Dendritic cell treated with granulocyte-macrophage colony-stimulating factor and Interleukin-4, amounts not matched to agents 40 ng/mL and 50 ng/mL, for 4 days (primary cell): ENCODE measurements around the gene DNAH14.
"Not testable (repeated sequence)": the region's sequence is repeated elsewhere in the genome, so short reads cannot be mapped to it uniquely, and the experiment has no call there.

Source experiments
- H3K27ac Mint-ChIP-seq: one replicate; pipeline ENCODE4 v1.8.0; 2022; ENCODE audit warnings: mild to moderate bottlenecking, mixed read lengths
- H3K27me3 Mint-ChIP-seq: one replicate; pipeline ENCODE4 v1.8.0; 2022; ENCODE audit warnings: mild to moderate bottlenecking, mixed read lengths
- H3K36me3 Mint-ChIP-seq: one replicate; pipeline ENCODE4 v1.8.0; 2022; ENCODE audit warnings: low read depth, mixed read lengths
- H3K4me1 Mint-ChIP-seq: one replicate; pipeline ENCODE4 v1.8.0; 2022; ENCODE audit warnings: low read depth, mixed read lengths
- H3K4me3 Mint-ChIP-seq: one replicate; pipeline ENCODE4 v1.8.0; 2022; ENCODE audit warnings: mild to moderate bottlenecking, moderate library complexity, mixed read lengths
- H3K9me3 Mint-ChIP-seq: one replicate; pipeline ENCODE4 v1.8.0; 2022; ENCODE audit warnings: mixed read lengths
- intact Hi-C: fragments of 100-400 bp; cut with micrococcal nuclease; formaldehyde crosslinking; loops from one replicate; pipeline ENCODE4 v1.15.0; 2022

DNAH14 gene

GRCh38 chr1:224995602-224996001 is 66.1 kb downstream of the DNAH14 start:
- H3K36me3 Mint-ChIP-seq, result no peaks in the 10 kb centered on the region
- no peak overlapping the region for H3K4me3 Mint-ChIP-seq
- peaks cover 44% of the 10 kb centered on the region for H3K9me3 Mint-ChIP-seq
- intact Hi-C loops, result no loop called here
- no peaks in the 10 kb centered on the region for H3K27me3 Mint-ChIP-seq
- no peak overlapping the region for H3K27ac Mint-ChIP-seq
- H3K4me1 Mint-ChIP-seq, result no peaks in the 10 kb centered on the region

- Mint-ChIP-seq H3K36me3 (no peaks in the 10 kb centered on the region), H3K27ac (no peak overlapping the region), H3K9me3 (peaks cover 51% of the 10 kb centered on the region), H3K4me3 (no peak overlapping the region), H3K27me3 (no peaks in the 10 kb centered on the region), H3K4me1 (no peaks in the 10 kb centered on the region)
- intact Hi-C loops, result no loop called here
Measured at GRCh38 chr1:224996266-224996665, 66.8 kb downstream of the DNAH14 start.

GRCh38 chr1:224998185-224998584 is 68.7 kb downstream of the DNAH14 start:
- intact Hi-C loops, result no loop called here
- H3K9me3 Mint-ChIP-seq, result peaks cover 47% of the 10 kb centered on the region
- no peak overlapping the region for H3K27ac Mint-ChIP-seq
- no peaks in the 10 kb centered on the region for H3K27me3 Mint-ChIP-seq
- no peaks in the 10 kb centered on the region for H3K4me1 Mint-ChIP-seq
- H3K4me3 Mint-ChIP-seq, result no peak overlapping the region
- H3K36me3 Mint-ChIP-seq, result no peaks in the 10 kb centered on the region

- intact Hi-C loops, result no loop called here
- no peaks in the 10 kb centered on the region for H3K27me3 Mint-ChIP-seq
- H3K27ac Mint-ChIP-seq, result no peak overlapping the region
- H3K9me3 Mint-ChIP-seq, result peaks cover 35% of the 10 kb centered on the region
- no peak overlapping the region for H3K4me3 Mint-ChIP-seq
- no peaks in the 10 kb centered on the region for H3K4me1 Mint-ChIP-seq
- H3K36me3 Mint-ChIP-seq, result no peaks in the 10 kb centered on the region
Measured at GRCh38 chr1:225004396-225004795, 74.9 kb downstream of the DNAH14 start.

GRCh38 chr1:225006352-225006751 is 76.9 kb downstream of the DNAH14 start:
- intact Hi-C loops, H3K27me3 Mint-ChIP-seq: not testable (repeated sequence)

GRCh38 chr1:225008050-225008449 is 78.6 kb downstream of the DNAH14 start:
- H3K4me3 Mint-ChIP-seq, H3K36me3 Mint-ChIP-seq, intact Hi-C loops, H3K4me1 Mint-ChIP-seq, H3K27ac Mint-ChIP-seq, H3K27me3 Mint-ChIP-seq: not testable (repeated sequence)
- peaks cover 43% of the 10 kb centered on the region for H3K9me3 Mint-ChIP-seq

More at GRCh38 chr1:225006352-225006751, 76.9 kb downstream of the DNAH14 start:
- H3K27ac Mint-ChIP-seq, H3K4me3 Mint-ChIP-seq, H3K4me1 Mint-ChIP-seq, H3K36me3 Mint-ChIP-seq: not testable (repeated sequence)
- peaks cover 27% of the 10 kb centered on the region for H3K9me3 Mint-ChIP-seq

- intact Hi-C loops, result no loop called here
- H3K27ac Mint-ChIP-seq, result no peak overlapping the region
- no peaks in the 10 kb centered on the region for H3K36me3 Mint-ChIP-seq
- no peaks in the 10 kb centered on the region for H3K27me3 Mint-ChIP-seq
- H3K9me3 Mint-ChIP-seq, result peaks cover 52% of the 10 kb centered on the region
- no peaks in the 10 kb centered on the region for H3K4me1 Mint-ChIP-seq
- H3K4me3 Mint-ChIP-seq, result no peak overlapping the region
Measured at GRCh38 chr1:225021037-225021436, 91.6 kb downstream of the DNAH14 start.

GRCh38 chr1:225026701-225027100 is 97.2 kb downstream of the DNAH14 start:
- H3K9me3 Mint-ChIP-seq, result peaks cover 9% of the 10 kb centered on the region
- no peak overlapping the region for H3K4me3 Mint-ChIP-seq
- no peak overlapping the region for H3K27ac Mint-ChIP-seq
- no peaks in the 10 kb centered on the region for H3K27me3 Mint-ChIP-seq
- H3K4me1 Mint-ChIP-seq, result no peaks in the 10 kb centered on the region
- intact Hi-C loops, result no loop called here
- H3K36me3 Mint-ChIP-seq, result no peaks in the 10 kb centered on the region

- H3K36me3 Mint-ChIP-seq, H3K4me3 Mint-ChIP-seq, H3K27me3 Mint-ChIP-seq, H3K27ac Mint-ChIP-seq, H3K4me1 Mint-ChIP-seq, intact Hi-C loops, H3K9me3 Mint-ChIP-seq: not testable (repeated sequence)
Measured at GRCh38 chr1:225036441-225036840, 107.0 kb downstream of the DNAH14 start.

GRCh38 chr1:225042263-225042662 is 112.8 kb downstream of the DNAH14 start:
- intact Hi-C loops, result no loop called here
- Mint-ChIP-seq H3K4me1 (no peaks in the 10 kb centered on the region), H3K27ac (no peak overlapping the region), H3K36me3 (no peaks in the 10 kb centered on the region), H3K9me3 (no peaks in the 10 kb centered on the region), H3K4me3 (no peak overlapping the region), H3K27me3 (no peaks in the 10 kb centered on the region)

- no peaks in the 10 kb centered on the region for H3K36me3 Mint-ChIP-seq
- intact Hi-C loops, result no loop called here
- H3K4me3 Mint-ChIP-seq, result no peak overlapping the region
- no peak overlapping the region for H3K27ac Mint-ChIP-seq
- H3K4me1 Mint-ChIP-seq, result no peaks in the 10 kb centered on the region
- no peaks in the 10 kb centered on the region for H3K9me3 Mint-ChIP-seq
- H3K27me3 Mint-ChIP-seq, result no peaks in the 10 kb centered on the region
Measured at GRCh38 chr1:225044258-225044657, 114.8 kb downstream of the DNAH14 start.

GRCh38 chr1:225049594-225049993 is 120.1 kb downstream of the DNAH14 start:
- no peak overlapping the region for H3K4me3 Mint-ChIP-seq
- no peak overlapping the region for H3K27ac Mint-ChIP-seq
- intact Hi-C loops, result no loop called here
- no peaks in the 10 kb centered on the region for H3K27me3 Mint-ChIP-seq
- H3K36me3 Mint-ChIP-seq, result no peaks in the 10 kb centered on the region
- H3K4me1 Mint-ChIP-seq, result no peaks in the 10 kb centered on the region
- no peaks in the 10 kb centered on the region for H3K9me3 Mint-ChIP-seq

GRCh38 chr1:225063722-225064121 is 134.2 kb downstream of the DNAH14 start:
- Mint-ChIP-seq H3K27ac (no peak overlapping the region), H3K4me1 (no peaks in the 10 kb centered on the region), H3K9me3 (peaks cover 61% of the 10 kb centered on the region), H3K4me3 (no peak overlapping the region), H3K36me3 (no peaks in the 10 kb centered on the region), H3K27me3 (no peaks in the 10 kb centered on the region)
- intact Hi-C loops, result no loop called here

GRCh38 chr1:225070972-225071371 is 141.5 kb downstream of the DNAH14 start:
- Mint-ChIP-seq H3K36me3 (no peaks in the 10 kb centered on the region), H3K4me1 (no peaks in the 10 kb centered on the region), H3K27ac (no peak overlapping the region), H3K9me3 (peaks cover 74% of the 10 kb centered on the region), H3K4me3 (no peak overlapping the region), H3K27me3 (no peaks in the 10 kb centered on the region)
- intact Hi-C loops, result no loop called here

GRCh38 chr1:225097175-225097574 is 167.7 kb downstream of the DNAH14 start:
- Mint-ChIP-seq H3K27me3 (no peaks in the 10 kb centered on the region), H3K4me3 (no peak overlapping the region), H3K9me3 (peaks cover 9% of the 10 kb centered on the region), H3K27ac (no peak overlapping the region), H3K36me3 (no peaks in the 10 kb centered on the region), H3K4me1 (no peaks in the 10 kb centered on the region)
- intact Hi-C loops, result no loop called here
